Lung (tissue), 12 donors: Measurements from ENCODE around the gene CLCA2. TPM values are rescaled to one million over a fixed set of nuclear protein-coding genes. Genes with fewer than 3 reads are reported as not detected.

Experiments used
- ATAC-seq: fragments of 200-7000 bp; cut with Tn5 transposase; one replicate; pipeline ENCODE4 v1.9.1; 2020; ENCODE audit warnings: moderate number of reproducible peaks; ENCODE audit not compliant: insufficient read depth, low FRiP score
- DNase-seq, 3 donors: peaks; one replicate each; pipeline ENCODE4 v3.0.0-alpha.2; 2013 to 2017
- H3K27ac ChIP-seq, 2 donors: one replicate each; pipeline ENCODE4 v1.5.1; 2013; ENCODE audit warnings: mild to moderate bottlenecking in 2 of 2, moderate library complexity in 2 of 2, control low read depth in 1 of 2, inconsistent platforms in 1 of 2, low read depth in 1 of 2, low read length in 1 of 2
- H3K27me3 ChIP-seq, 3 donors: one replicate each; pipeline ENCODE4 v1.5.1; 2013; ENCODE audit warnings: low read length in 2 of 3; ENCODE audit not compliant: control insufficient read depth in 3 of 3, insufficient read depth in 3 of 3
- H3K36me3 ChIP-seq, 4 donors: one replicate each; pipeline ENCODE4 v1.5.1; 2013; ENCODE audit warnings: low read length in 4 of 4, mild to moderate bottlenecking in 1 of 4, moderate library complexity in 1 of 4; ENCODE audit not compliant: control insufficient read depth in 4 of 4, insufficient read depth in 4 of 4
- H3K4me1 ChIP-seq, 5 donors: one replicate each; pipeline ENCODE4 v1.5.1; 2013; ENCODE audit warnings: low read length in 5 of 5, mild to moderate bottlenecking in 2 of 5, moderate library complexity in 1 of 5; ENCODE audit not compliant: control insufficient read depth in 5 of 5, insufficient read depth in 5 of 5
- H3K4me3 ChIP-seq: one replicate; pipeline ENCODE4 v1.5.1; 2013; ENCODE audit warnings: mild to moderate bottlenecking, control low read depth, moderate library complexity
- H3K9ac ChIP-seq, 2 donors: one replicate each; pipeline ENCODE4 v1.5.1; 2013; ENCODE audit warnings: low read length in 2 of 2, control low read depth in 1 of 2; ENCODE audit not compliant: insufficient read depth in 1 of 2
- H3K9me3 ChIP-seq, 4 donors: one replicate each; pipeline ENCODE4 v1.5.1; 2013; ENCODE audit warnings: low read length in 3 of 4, mild to moderate bottlenecking in 1 of 4, moderate library complexity in 1 of 4; ENCODE audit not compliant: control insufficient read depth in 4 of 4, insufficient read depth in 3 of 4
- WGBS, 2 donors: extraction: QIAGEN DNeasy Blood & Tissue Kit; methylation state at CpG; one replicate each; pipeline ENCODE4 v1.1.7; 2013; 5-methylcytosine and 5-hydroxymethylcytosine counted together
- polyA plus RNA-seq, 2 donors: library from polyadenylated mRNA; stranded (reverse); fragments of 200-250 nt; gene quantifications; one replicate each; pipeline ENCODE4 v1.2.1, GENCODE V29; 2013
- total RNA-seq, 2 donors: library from RNA; depleted of rRNA in 1 of 2; stranded (reverse); fragments of >200 nt in 1 of 2; gene quantifications; one replicate each; pipeline ENCODE4 v1.2.1, GENCODE V29; 2014 to 2021
- TF ChIP-seq, protein P1 (sequence below): IDR thresholded peaks from 2 replicates; pipeline ENCODE4 v1.5.1; 2012; ENCODE audit warnings: mild to moderate bottlenecking; ENCODE audit errors: control extremely low read depth, extremely low read depth
- donor health status: control.
- donor health status: control.
- donor health status: Bipolar disorder and iron deficiency.
- donor health status: healthy.
- donor health status: DM: yes; HTN: yes; CAD: no.

The CLCA2 gene
- total and polyA plus RNA-seq, 4 donors, result 0.17 to 1.8 (median 0.82) TPM

DNA sequence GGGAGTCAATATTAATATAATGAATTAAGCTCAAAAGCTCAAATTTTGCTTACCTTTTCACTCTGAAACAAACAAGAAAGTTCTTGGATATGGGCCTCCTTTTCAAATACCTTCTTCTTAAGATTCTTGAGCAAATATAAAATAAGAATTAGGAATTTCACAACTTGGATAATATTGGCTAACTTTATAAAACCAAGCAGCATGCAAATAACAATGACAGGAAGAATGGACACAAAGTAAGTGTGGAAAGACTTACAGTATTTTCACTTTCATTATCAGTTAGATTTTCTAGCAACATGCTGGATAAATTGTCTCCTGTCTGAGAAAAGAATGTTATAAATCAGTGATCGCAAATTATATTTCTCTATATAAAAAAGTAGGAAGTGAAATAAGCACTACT, 41.1 kb upstream of the CLCA2 start:
- no peaks in the 10 kb centered on the region for H3K27me3 ChIP-seq
- H3K27ac ChIP-seq, result no peak overlapping the region
- TF ChIP-seq, protein P1, sequence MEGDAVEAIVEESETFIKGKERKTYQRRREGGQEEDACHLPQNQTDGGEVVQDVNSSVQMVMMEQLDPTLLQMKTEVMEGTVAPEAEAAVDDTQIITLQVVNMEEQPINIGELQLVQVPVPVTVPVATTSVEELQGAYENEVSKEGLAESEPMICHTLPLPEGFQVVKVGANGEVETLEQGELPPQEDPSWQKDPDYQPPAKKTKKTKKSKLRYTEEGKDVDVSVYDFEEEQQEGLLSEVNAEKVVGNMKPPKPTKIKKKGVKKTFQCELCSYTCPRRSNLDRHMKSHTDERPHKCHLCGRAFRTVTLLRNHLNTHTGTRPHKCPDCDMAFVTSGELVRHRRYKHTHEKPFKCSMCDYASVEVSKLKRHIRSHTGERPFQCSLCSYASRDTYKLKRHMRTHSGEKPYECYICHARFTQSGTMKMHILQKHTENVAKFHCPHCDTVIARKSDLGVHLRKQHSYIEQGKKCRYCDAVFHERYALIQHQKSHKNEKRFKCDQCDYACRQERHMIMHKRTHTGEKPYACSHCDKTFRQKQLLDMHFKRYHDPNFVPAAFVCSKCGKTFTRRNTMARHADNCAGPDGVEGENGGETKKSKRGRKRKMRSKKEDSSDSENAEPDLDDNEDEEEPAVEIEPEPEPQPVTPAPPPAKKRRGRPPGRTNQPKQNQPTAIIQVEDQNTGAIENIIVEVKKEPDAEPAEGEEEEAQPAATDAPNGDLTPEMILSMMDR, result no peak
- H3K4me3 ChIP-seq, result no peak overlapping the region
- H3K9me3 ChIP-seq, result no peaks in the 10 kb centered on the region
- DNase-seq (peak in 2 of 3 donors; percentile 26 to 39), ATAC-seq (no peak)
- H3K36me3 ChIP-seq, result peaks cover 0 to 5% (median 0%) of the 10 kb centered on the region in 4 donors
- 26 to 42% methylated on average over 1 of the region's 1 CpG for WGBS, 2 donors
- H3K9ac ChIP-seq, result peak overlapping the region in 1 of 2 donors; percentile 42
- peaks cover 0 to 7% (median 0%) of the 10 kb centered on the region in 5 donors for H3K4me1 ChIP-seq

GRCh38 chr1:86387916-86388627, 35.9 kb upstream of the CLCA2 start:
- TF ChIP-seq, protein P1, result no peak
- H3K36me3 ChIP-seq, result no peaks in the 10 kb centered on the region
- 87 to 88% methylated on average over 3 of the region's 3 CpGs for WGBS, 2 donors
- H3K4me3 ChIP-seq, result no peak overlapping the region
- no peak overlapping the region for H3K9ac ChIP-seq
- H3K27me3 ChIP-seq, result no peaks in the 10 kb centered on the region
- DNase-seq (no peak), ATAC-seq (no peak)
- peaks cover 0 to 2% (median 0%) of the 10 kb centered on the region in 5 donors for H3K4me1 ChIP-seq
- H3K9me3 ChIP-seq, result no peaks in the 10 kb centered on the region
- H3K27ac ChIP-seq, result no peak overlapping the region

- TF ChIP-seq, protein P1, result no peak
- Histone ChIP-seq H3K36me3 (no peaks in the 10 kb centered on the region), H3K27ac (no peak overlapping the region), H3K4me3 (no peak overlapping the region), H3K4me1 (peaks cover 0 to 9% (median 0%) of the 10 kb centered on the region in 5 donors), H3K9ac (no peak overlapping the region), H3K9me3 (no peaks in the 10 kb centered on the region), H3K27me3 (no peaks in the 10 kb centered on the region)
- ATAC-seq, result no peak
- no peak for DNase-seq
These were observed 35.2 kb upstream of the CLCA2 start for GRCh38 chr1:86388777-86389176.

GRCh38 chr1:86389307-86389706, 34.7 kb upstream of the CLCA2 start:
- H3K27me3 ChIP-seq, result no peaks in the 10 kb centered on the region
- no peaks in the 10 kb centered on the region for H3K9me3 ChIP-seq
- H3K4me1 ChIP-seq, result peaks cover 0 to 13% (median 0%) of the 10 kb centered on the region in 5 donors
- DNase-seq (no peak), ATAC-seq (no peak)
- H3K4me3 ChIP-seq, result no peak overlapping the region
- H3K9ac ChIP-seq, result no peak overlapping the region
- no peaks in the 10 kb centered on the region for H3K36me3 ChIP-seq
- no peak overlapping the region for H3K27ac ChIP-seq
- TF ChIP-seq, protein P1, result no peak
